ENCODE measurements around the gene LRMDA. TPM values are rescaled to one million over a fixed set of nuclear protein-coding genes. Genes with fewer than 3 reads are reported as not detected.

Gene LRMDA
- total RNA-seq, 1 experiment from 2014 or later: 4.8 TPM

- intact Hi-C loops (cut with micrococcal nuclease): no loop called here
- RAD21 ChIA-PET (ENCODE audit: low non-redundant PET in 1 of 2, low total read pairs in 2 of 2, uncharacterized antibody in 2 of 2, unreplicated experiment in 2 of 2): no interaction called here
- H3K4me2 ChIP-seq (ENCODE audit: low read length): no peak overlapping the region
- H3K9me3 ChIP-seq (ENCODE audit: control insufficient read depth in 1 of 2, insufficient read depth in 1 of 2, low read depth in 1 of 2, low read length in 2 of 2): no peaks in the 10 kb centered on the region
- no peak overlapping the region for H3K27ac ChIP-seq (ENCODE audit: low read depth, low read length)
- no peaks in the 10 kb centered on the region for H4K20me1 ChIP-seq (ENCODE audit: insufficient read depth)
- ATAC-seq (no peak), DNase-seq (ENCODE audit: low read depth, low spot score) (no peak)
- no peak for TF ChIP-seq ZFX (IDR thresholded peaks at IDR 0.05)
- H3K27me3 ChIP-seq (ENCODE audit: insufficient read depth, low read length): no peaks in the 10 kb centered on the region
- no peak overlapping the region for H3K9ac ChIP-seq (ENCODE audit: low read length)
- no peaks in the 10 kb centered on the region for H3K79me2 ChIP-seq (ENCODE audit: insufficient read depth, low read length)
- H2AFZ ChIP-seq (ENCODE audit: low read depth, low read length, poor library complexity, severe bottlenecking): no peak overlapping the region
- no peak overlapping the region for H3K4me3 ChIP-seq (replicated peaks in 1 of 2; ENCODE audit: low read depth in 1 of 2, low read length in 2 of 2)
- H3K36me3 ChIP-seq (ENCODE audit: control insufficient read depth in 1 of 2, insufficient read depth in 2 of 2, low read length in 2 of 2): no peaks in the 10 kb centered on the region
- CTCF ChIA-PET: no interaction called here
- BruUV-seq (replicated peaks): no TSS peak
- H3K9me2 ChIP-seq (ENCODE audit: insufficient read depth): no peaks in the 10 kb centered on the region
- H3K4me1 ChIP-seq (ENCODE audit: control insufficient read depth in 1 of 2, insufficient read depth in 2 of 2, low read length in 2 of 2): no peaks in the 10 kb centered on the region
- POLR2A ChIA-PET: no interaction called here
Measured at GRCh38 chr10:75726522-75727483, 295.4 kb downstream of the LRMDA start.

GRCh38 chr10:75730847-75731246, 299.4 kb downstream of the LRMDA start:
- H3K4me2 ChIP-seq (ENCODE audit: low read length): no peak overlapping the region
- ChIA-PET CTCF (no interaction called here), RAD21 (ENCODE audit: low non-redundant PET in 1 of 2, low total read pairs in 2 of 2, uncharacterized antibody in 2 of 2, unreplicated experiment in 2 of 2) (no interaction called here), POLR2A (no interaction called here)
- H3K27ac ChIP-seq (ENCODE audit: low read depth, low read length): no peak overlapping the region
- H4K20me1 ChIP-seq (ENCODE audit: insufficient read depth): no peaks in the 10 kb centered on the region
- no TSS peak for BruUV-seq (replicated peaks)
- no peak overlapping the region for H3K4me3 ChIP-seq (replicated peaks in 1 of 2; ENCODE audit: low read depth in 1 of 2, low read length in 2 of 2)
- DNase-seq (ENCODE audit: low read depth, low spot score): no peak
- no peak for ATAC-seq
- H2AFZ ChIP-seq (ENCODE audit: low read depth, low read length, poor library complexity, severe bottlenecking): no peak overlapping the region
- H3K79me2 ChIP-seq (ENCODE audit: insufficient read depth, low read length): no peaks in the 10 kb centered on the region
- H3K9me2 ChIP-seq (ENCODE audit: insufficient read depth): no peaks in the 10 kb centered on the region
- peaks cover 9% of the 10 kb centered on the region; the same call in 1 of the 2 replicates for H3K27me3 ChIP-seq (ENCODE audit: insufficient read depth, low read length)
- H3K36me3 ChIP-seq (ENCODE audit: control insufficient read depth in 1 of 2, insufficient read depth in 2 of 2, low read length in 2 of 2): no peaks in the 10 kb centered on the region
- no peaks in the 10 kb centered on the region for H3K4me1 ChIP-seq (ENCODE audit: control insufficient read depth in 1 of 2, insufficient read depth in 2 of 2, low read length in 2 of 2)
- no peaks in the 10 kb centered on the region for H3K9me3 ChIP-seq (ENCODE audit: control insufficient read depth in 1 of 2, insufficient read depth in 1 of 2, low read depth in 1 of 2, low read length in 2 of 2)
- intact Hi-C loops (cut with micrococcal nuclease): no loop called here
- no peak overlapping the region for H3K9ac ChIP-seq (ENCODE audit: low read length)
- TF ChIP-seq RAD21 (IDR thresholded peaks at IDR 0.05; ENCODE audit: low read depth) (no peak), CBX3 (IDR thresholded peaks at IDR 0.05; ENCODE audit: low read depth) (no peak), TCF7L2 (IDR thresholded peaks at IDR 0.05; ENCODE audit: borderline replicate concordance, extremely low read depth, insufficient read depth, insufficient read length) (no peak), EZH2phosphoT487 (IDR thresholded peaks at IDR 0.05; ENCODE audit: borderline replicate concordance) (no peak), JUND (IDR thresholded peaks at IDR 0.05) (no peak), CEBPB (IDR thresholded peaks at IDR 0.05; ENCODE audit: low read depth) (no peak), ATF3 (IDR thresholded peaks at IDR 0.05) (no peak), ZFX (IDR thresholded peaks at IDR 0.05) (no peak), ELF1 (IDR thresholded peaks at IDR 0.05; ENCODE audit: borderline replicate concordance, low read depth) (no peak), EGR1 (IDR thresholded peaks at IDR 0.05; ENCODE audit: low read depth) (no peak), YY1 (IDR thresholded peaks at IDR 0.05; ENCODE audit: extremely low read depth, insufficient replicate concordance, low read depth, low read length) (no peak), EZH2 (IDR thresholded peaks at IDR 0.05) (no peak), POLR2AphosphoS5 (IDR thresholded peaks at IDR 0.05; ENCODE audit: low read depth, low read length) (no peak), POLR2A (IDR thresholded peaks at IDR 0.05; ENCODE audit: borderline replicate concordance, extremely low read depth, insufficient read depth, insufficient read length) (no peak)
- TF ChIP-seq, protein P1, sequence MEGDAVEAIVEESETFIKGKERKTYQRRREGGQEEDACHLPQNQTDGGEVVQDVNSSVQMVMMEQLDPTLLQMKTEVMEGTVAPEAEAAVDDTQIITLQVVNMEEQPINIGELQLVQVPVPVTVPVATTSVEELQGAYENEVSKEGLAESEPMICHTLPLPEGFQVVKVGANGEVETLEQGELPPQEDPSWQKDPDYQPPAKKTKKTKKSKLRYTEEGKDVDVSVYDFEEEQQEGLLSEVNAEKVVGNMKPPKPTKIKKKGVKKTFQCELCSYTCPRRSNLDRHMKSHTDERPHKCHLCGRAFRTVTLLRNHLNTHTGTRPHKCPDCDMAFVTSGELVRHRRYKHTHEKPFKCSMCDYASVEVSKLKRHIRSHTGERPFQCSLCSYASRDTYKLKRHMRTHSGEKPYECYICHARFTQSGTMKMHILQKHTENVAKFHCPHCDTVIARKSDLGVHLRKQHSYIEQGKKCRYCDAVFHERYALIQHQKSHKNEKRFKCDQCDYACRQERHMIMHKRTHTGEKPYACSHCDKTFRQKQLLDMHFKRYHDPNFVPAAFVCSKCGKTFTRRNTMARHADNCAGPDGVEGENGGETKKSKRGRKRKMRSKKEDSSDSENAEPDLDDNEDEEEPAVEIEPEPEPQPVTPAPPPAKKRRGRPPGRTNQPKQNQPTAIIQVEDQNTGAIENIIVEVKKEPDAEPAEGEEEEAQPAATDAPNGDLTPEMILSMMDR (IDR thresholded peaks at IDR 0.05 in 2 of 3, conservative IDR thresholded peaks at IDR 0.05 in 1 of 3; ENCODE audit: borderline replicate concordance in 1 of 3, insufficient read depth in 1 of 3, low read depth in 2 of 3, low read length in 2 of 3): no peak
- TF ChIP-seq, protein P2, sequence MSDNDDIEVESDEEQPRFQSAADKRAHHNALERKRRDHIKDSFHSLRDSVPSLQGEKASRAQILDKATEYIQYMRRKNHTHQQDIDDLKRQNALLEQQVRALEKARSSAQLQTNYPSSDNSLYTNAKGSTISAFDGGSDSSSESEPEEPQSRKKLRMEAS (IDR thresholded peaks at IDR 0.05): no peak

Measured in HCT116 (cell line).